AML-193 (cell line): ENCODE results near the gene CCDC124.
"Not testable (repeated sequence)": the region's sequence is repeated elsewhere in the genome, so short reads cannot be mapped to it uniquely, and the experiment has no call there.

Experiments
- DNase-seq, 2 experiments: peaks; one replicate each; lab custom pipeline; 2025; lab: John Stamatoyannopoulos, UW

CCDC124 gene

GRCh38 chr19:17932485-17933338 lies at the start of gene CCDC124:
TSS of gene CCDC124 (plus strand) at chr19:17933015. CDS start at chr19:17936421, 3,406 bp downstream.
- peak; percentile 85 to 89 for DNase-seq

GRCh38 chr19:17883627-17884410 lies 49.0 kb upstream of the CCDC124 start:
- DNase-seq = no peak

- no peak for DNase-seq
These were observed 46.3 kb upstream of the CCDC124 start for GRCh38 chr19:17886515-17886914.

- not testable (repeated sequence) for DNase-seq
These were observed 45.6 kb upstream of the CCDC124 start for GRCh38 chr19:17887221-17887620.

- no peak for DNase-seq
These were observed 44.6 kb upstream of the CCDC124 start for GRCh38 chr19:17888260-17888659.

GRCh38 chr19:17889609-17890214 lies 43.1 kb upstream of the CCDC124 start:
- DNase-seq = peak; percentile 4 to 8

- no peak for DNase-seq
These were observed 39.0 kb upstream of the CCDC124 start for GRCh38 chr19:17893766-17894165.

GRCh38 chr19:17902701-17903100 lies 30.1 kb upstream of the CCDC124 start:
- no peak for DNase-seq

GRCh38 chr19:17908244-17908643 lies 24.6 kb upstream of the CCDC124 start:
- no peak for DNase-seq

GRCh38 chr19:17909003-17909732 lies 23.6 kb upstream of the CCDC124 start:
- no peak for DNase-seq

GRCh38 chr19:17910791-17911360 lies 21.9 kb upstream of the CCDC124 start:
- DNase-seq = no peak

GRCh38 chr19:17915940-17916593 lies 16.7 kb upstream of the CCDC124 start:
- no peak for DNase-seq

- DNase-seq = not testable (repeated sequence)
These were observed 14.7 kb upstream of the CCDC124 start for GRCh38 chr19:17918151-17918550.

- DNase-seq = not testable (repeated sequence)
These were observed 13.7 kb upstream of the CCDC124 start for GRCh38 chr19:17919122-17919521.

GRCh38 chr19:17920527-17920926 lies 12.3 kb upstream of the CCDC124 start:
- DNase-seq = no peak

GRCh38 chr19:17922138-17922537 lies 10.7 kb upstream of the CCDC124 start:
- DNase-seq = no peak

- no peak for DNase-seq
These were observed 6.8 kb upstream of the CCDC124 start for GRCh38 chr19:17926044-17926443.

- no peak for DNase-seq
These were observed 3.8 kb upstream of the CCDC124 start for GRCh38 chr19:17929056-17929455.

GRCh38 chr19:17931532-17932191 lies 1.2 kb upstream of the CCDC124 start:
- no peak for DNase-seq

GRCh38 chr19:17933414-17934129 lies 757 bp downstream of the CCDC124 start:
- DNase-seq = no peak
